ENCODE results near the gene SH3RF2.
A peak's percentile ranks its signal among the peaks of the same experiment; 100 is the strongest.
"Not testable (repeated sequence)": the region's sequence is repeated elsewhere in the genome, so short reads cannot be mapped to it uniquely, and the experiment has no call there.

SH3RF2 gene

DNA sequence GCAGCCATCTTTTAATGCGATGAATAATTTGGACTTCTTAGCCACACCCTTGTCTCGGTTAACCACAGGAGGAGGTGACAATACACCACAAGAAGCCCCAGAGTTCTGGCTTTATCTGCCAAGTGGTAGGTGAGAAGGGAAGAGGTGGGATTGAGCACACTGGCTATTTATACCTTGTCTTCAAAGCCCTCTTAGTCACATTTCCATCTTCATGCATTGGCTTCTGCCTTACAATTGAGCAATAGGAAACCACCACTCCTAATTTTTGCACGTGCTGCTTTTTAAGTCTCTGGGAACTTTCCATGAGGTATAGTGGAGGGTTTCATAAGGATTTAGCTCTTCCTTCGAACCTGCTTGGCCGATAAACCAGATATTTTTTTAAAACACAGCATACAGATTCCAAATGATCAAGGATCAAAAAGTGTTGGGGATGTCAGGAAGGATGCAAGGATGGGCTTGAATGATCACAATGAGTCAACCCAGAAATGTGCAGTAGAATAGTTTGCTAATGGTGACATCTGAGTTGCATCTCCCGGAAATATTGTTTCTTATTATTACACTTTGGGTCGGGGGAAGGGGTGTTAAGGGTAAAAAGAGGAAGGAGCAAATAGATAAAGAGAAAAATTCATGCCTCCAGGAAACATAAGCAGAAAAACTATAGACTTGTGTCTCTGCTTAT lies 143.5 kb downstream of the SH3RF2 start:
- DNase-seq (ENCODE audit: low read depth, low spot score) = no peak

DNA sequence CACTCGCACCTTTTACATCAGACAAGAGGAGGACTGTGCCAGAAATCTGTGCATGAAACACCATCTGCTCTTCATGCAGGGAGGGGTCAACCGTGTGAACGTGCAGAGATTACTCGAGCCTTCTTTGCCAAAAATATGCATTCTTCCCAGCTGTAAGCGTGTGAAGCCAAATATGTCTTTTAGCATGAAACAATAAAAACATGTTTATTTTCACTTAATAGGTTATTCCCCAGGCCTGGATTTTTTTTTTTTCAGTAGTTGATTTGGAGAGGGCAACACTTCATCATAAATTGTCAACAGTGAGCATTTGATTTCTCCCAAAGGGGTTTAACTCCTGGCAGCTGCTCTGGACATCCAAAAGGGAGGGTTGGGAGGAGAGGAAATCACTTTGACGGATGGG lies 145.2 kb downstream of the SH3RF2 start:
- DNase-seq (ENCODE audit: low read depth, low spot score) = no peak

DNA sequence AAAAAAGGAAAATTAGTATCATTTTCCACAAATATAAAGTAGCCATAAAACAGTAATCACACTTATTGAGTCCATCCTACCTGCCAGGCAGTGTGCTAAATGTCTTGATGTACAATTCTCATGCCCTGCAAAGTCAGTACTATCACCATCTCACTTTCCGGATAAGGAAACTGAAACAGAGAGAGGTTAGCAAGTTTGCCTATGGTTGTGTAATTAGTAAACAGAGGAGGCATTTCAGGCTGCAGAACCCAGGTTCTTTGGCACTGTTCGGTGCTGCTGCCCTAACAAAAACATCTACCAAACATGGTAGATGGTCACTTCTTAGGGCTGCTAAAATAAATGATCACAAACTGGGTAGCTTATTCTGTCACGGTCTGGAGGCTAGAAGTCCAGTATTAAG lies 146.4 kb downstream of the SH3RF2 start:
- DNase-seq (ENCODE audit: low read depth, low spot score) = no peak

DNA sequence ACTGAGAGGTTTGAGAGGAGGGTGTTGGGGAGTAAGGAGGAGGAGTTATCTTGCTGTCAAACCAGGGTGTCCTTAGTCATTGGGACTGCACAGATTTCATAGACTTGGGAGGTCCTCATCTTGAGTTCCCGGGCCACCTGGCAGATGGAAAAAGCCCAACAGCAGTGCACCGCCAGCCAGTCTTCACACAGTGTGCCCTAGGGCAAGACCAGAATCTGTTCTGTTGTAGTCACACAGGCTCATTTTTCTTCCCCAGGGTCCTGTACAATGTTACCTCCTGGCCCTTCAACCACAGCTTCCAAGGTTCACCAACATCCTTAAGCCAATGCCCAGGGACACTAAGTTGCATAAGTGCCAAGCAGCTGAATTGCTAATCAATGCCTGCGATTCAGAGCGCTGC lies 148.0 kb downstream of the SH3RF2 start:
- no peak for DNase-seq (ENCODE audit: low read depth, low spot score)

DNA sequence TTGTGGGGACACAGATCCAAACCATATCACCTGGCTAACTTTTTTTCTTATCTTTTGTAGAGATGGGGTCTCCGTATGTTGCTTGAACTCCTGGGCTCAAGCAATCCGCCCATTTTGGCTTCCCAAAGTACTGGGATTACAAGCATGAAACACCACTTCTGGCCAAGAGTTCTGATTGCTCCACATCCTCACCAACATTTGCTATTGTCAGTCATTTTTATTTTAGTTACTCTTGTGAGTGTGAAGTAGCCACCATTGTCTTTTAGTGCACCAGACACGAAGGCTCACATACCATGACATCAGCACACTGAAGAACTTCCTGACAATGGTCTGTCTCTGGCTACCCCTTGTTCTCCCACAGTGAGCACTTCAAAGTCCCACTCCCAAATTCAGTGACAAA lies 151.7 kb downstream of the SH3RF2 start:
- DNase-seq (ENCODE audit: low read depth, low spot score) = no peak

DNA sequence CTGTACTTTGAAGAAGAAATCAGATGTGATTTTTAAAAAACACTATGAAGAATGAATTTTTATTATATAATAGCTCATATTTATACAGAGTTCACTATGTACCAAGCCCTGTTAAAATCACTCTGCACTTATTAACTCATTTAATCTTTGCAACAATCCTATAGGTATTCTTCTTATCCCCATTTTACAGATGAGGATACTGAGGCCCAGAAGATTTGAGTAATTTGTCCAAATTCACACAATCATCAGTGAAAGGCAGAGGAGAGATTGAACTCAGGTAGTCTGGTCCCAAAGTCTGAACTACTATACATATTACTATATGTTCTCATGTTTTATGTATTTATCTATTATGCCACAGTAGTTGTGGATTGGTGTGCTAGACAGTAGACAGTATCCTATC lies 152.9 kb downstream of the SH3RF2 start:
- DNase-seq (ENCODE audit: low read depth, low spot score) = no peak

DNA sequence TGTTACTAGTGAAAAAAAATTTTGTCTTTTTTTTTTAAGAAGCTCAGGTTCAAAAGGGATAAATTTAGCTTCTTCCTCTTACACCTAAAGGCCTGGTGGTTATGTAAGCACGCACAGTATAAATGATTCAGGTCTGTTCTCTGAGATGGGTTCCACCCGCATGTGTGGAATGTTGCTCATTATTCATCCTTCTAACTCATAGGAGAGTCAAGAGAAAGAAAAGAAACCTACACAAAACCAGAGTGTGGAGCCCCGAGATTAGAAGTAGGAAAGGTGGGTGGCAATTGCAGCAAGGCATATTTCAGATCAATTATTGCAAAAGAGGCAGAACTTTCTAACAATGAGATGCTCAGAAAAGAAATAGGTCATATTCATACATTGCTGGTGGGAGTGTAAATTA lies 155.5 kb downstream of the SH3RF2 start:
- DNase-seq (ENCODE audit: low read depth, low spot score) = peak; percentile 27

DNA sequence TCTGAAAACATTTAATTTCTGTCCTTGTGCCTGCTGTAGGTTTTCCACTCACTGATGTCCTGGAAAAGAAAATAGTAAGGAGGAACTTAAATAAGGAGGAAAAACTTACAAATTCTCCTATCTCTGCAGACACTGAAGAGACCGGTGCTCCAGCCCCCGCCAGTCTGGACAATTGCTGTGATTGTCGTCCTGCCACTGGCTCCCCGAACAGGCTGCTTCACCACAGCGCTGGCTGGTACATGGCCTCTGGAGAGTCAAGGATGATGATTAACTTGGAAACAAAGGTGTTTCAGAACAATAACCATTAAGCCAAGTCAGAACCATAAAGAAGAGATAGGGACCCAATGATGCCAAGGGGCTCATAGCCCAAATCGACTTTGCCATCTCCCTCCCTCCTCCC lies 161.7 kb downstream of the SH3RF2 start:
- no peak for DNase-seq (ENCODE audit: low read depth, low spot score)

DNA sequence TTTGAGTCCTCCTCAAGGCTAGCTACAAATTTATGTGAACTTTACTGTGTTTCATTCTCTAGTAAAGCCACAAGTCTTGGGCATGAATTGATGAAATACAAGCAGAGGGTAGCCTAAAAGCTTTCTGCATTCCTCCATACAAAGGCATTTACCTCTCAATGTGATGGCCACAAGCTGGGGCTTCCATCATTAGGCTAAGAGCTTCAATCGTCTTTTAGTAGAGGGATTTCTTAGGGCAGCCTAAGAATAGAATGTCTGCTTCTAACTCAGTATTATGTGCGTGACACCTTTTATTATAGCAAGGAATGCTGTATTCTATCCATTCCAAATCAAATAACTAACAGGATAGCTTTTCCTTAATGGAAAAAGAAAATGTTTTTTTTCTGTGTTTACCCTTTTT lies 165.3 kb downstream of the SH3RF2 start:
- DNase-seq (ENCODE audit: low read depth, low spot score) = no peak

DNA sequence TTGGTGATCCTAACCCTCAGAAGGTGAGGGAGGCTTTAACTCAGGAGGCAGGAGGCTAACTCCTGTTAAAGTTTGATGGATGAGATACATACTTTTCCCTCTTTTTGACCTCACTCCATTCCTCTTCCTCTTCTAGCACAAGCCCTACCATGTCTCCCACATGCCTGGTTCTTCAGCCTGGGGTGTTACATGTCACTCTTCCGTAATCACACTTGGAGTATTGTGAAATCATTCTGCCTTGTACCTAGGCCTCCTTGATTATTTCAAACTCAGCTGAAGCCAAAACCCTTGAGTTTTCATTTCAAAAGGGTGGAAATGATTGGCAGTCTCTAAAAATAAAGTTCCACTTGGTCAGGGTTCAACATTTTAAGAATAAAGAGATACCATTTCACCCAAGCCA lies 167.2 kb downstream of the SH3RF2 start:
- no peak for DNase-seq (ENCODE audit: low read depth, low spot score)

DNA sequence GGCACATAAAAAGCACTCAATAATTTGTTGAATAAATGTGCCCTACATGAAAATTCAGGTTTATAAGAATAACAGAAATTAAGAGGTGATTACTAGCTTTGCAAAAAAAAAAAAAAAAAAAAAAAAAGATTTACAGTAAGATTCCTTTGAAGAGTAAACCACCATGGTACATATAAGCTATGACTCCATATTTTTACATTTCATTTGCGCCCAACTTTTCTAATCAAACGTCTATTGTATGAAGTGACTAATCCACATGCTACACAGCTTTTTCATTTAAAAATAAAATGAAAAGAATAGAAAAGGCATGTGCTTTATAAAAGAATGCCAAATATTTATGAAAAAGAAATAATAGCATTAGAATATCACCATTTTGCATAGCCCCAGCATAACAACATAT lies 169.1 kb downstream of the SH3RF2 start, which contains the start of gene PLAC8L1:
Gene PLAC8L1, minus strand, starts transcription at position 101 of the 400 bp plus-strand sequence. CDS start 1,266 bp downstream, outside the sequence.
- no peak for DNase-seq (ENCODE audit: low read depth, low spot score)

DNA sequence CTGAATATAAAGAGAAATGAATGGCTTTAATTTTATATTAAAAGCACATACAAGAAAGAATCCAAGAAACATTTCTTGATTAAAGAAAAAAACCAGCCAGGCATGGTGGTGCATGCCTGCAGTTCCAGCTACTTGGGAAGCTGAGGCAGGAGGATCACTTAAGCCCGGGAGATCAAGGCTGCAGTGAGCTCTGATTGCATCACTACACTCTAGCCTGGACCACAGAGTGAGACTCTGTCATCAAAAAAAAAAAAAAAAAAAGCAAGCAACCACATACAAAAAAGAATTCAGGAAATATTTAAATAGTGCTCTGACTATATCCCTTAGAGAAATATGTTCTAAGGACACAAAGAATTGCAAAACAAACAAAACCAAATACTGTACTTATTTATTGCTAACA lies 171.5 kb downstream of the SH3RF2 start:
- DNase-seq (ENCODE audit: low read depth, low spot score) = peak; percentile 13

DNA sequence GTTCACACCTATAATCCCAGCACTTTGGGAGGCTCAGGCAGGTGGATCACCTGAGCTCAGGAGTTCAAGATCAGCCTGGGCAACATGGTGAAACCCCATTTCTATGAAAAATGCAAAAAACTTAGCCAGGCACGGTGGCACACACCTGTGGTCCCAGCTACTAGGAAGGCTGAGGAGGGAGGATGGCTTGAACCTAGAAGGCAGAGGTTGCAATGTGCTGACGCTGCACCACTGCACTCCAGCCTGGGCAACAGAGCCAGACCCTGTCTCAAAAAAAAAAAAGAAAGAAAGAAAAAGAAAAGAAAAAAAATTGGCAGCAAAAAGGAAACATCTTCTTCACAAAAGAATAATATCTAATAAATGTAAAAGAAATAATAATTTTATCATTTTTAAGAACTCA lies 172.5 kb downstream of the SH3RF2 start:
- DNase-seq (ENCODE audit: low read depth, low spot score) = not testable (repeated sequence)

DNA sequence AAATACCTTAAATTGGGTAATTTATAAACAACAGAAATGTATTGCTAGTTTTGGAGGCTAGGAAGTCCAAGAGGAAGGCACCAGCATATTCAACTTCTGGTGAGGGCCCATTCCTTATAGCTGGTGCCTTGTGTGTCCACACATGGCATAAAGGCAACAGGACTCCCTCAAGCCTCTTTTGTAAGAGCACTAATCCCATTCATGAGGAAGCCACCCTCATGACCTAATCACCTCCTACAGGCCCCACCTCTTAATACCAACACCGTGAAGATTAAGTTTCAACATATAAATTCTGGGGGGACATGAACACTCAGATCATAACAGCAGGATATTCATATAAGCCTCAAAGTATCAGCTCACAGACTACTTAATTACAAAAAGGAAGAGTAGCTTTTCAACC lies 173.0 kb downstream of the SH3RF2 start:
- DNase-seq (ENCODE audit: low read depth, low spot score) = no peak

DNA sequence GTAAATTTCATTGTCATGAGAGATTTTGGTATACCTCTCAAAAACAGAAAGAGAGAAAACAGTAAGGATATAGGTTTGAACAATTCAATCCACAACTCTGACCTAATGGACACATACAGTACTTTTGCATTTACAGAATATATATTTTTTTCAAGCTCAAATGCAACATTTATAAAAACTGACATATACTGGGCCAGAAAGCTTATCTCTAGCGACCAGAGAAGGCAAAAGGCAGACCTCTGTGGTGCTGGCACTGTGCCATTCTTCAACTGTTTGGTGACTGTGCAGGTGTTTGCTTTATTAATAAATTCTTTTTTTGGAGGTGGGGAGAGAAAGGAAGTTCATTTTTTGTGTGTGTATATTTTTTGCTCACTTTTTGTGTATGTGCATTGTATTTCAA lies 175.0 kb downstream of the SH3RF2 start:
- DNase-seq (ENCODE audit: low read depth, low spot score) = no peak

DNA sequence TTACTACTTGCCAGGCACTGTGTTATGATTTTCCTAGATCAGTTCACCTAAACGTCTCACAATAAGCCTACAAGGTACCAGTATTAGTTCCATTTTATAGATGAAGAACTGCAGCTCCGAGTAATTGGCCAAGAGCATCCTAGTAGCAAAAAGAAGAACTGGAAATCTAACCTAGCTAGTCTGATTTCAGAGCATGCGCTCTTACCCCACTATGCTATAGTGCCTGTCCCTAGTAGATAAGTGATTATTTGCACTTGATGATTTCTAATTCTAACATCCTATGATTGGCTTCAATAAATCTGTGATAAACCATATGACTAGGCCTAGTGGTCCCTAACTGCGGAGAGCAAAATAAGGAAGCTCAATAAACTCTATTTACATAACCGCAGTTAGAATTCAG lies 176.1 kb downstream of the SH3RF2 start:
- no peak for DNase-seq (ENCODE audit: low read depth, low spot score)
